A673 (cell line): ENCODE data around the gene SMARCC1. TPM values are rescaled to one million over a fixed set of nuclear protein-coding genes. Genes with fewer than 3 reads are reported as not detected.

Experiments used
- BruUV-seq: library from RNA; stranded (reverse); fragments of 400-500 nt; replicated peaks from 2 replicates; lab custom pipeline; 2021; lab: Mats Ljungman, UMichigan
- CTCF ChIA-PET: fragments of 300-600 bp; sonication (Branson Sonifier 250); formaldehyde crosslinking; loops from one replicate; lab custom pipeline; 2022; ENCODE audit warnings: antibody characterized with exemption; lab: Charles Lee
- POLR2A ChIA-PET: fragments of 300-600 bp; sonication (Branson Sonifier 250); formaldehyde crosslinking; loops from one replicate; lab custom pipeline; 2022; ENCODE audit warnings: antibody characterized with exemption; ENCODE audit not compliant: low non-redundant PET; lab: Charles Lee
- DNase-seq: peaks from one replicate; pipeline ENCODE4 v3.0.0-alpha.2; 2015; ENCODE audit warnings: low spot score
- H3K27ac ChIP-seq: fragments of 200-600 bp; sonication (generic); 2 replicates; pipeline ENCODE4 v1.5.1; 2016; ENCODE audit warnings: mixed run types, low read depth, mild to moderate bottlenecking, mixed read lengths, antibody characterized with exemption, low read length; ENCODE audit not compliant: poor library complexity, severe bottlenecking
- H3K27me3 ChIP-seq: fragments of 200-600 bp; sonication (generic); replicated peaks from 2 replicates; pipeline ENCODE4 v1.6.1; 2017; ENCODE audit warnings: mixed run types, low read depth, mild to moderate bottlenecking, mixed read lengths, antibody characterized with exemption, low read length; ENCODE audit not compliant: insufficient read depth, poor library complexity
- H3K36me3 ChIP-seq: fragments of 200-600 bp; sonication (generic); 2 replicates; pipeline ENCODE4 v1.6.1; 2016; ENCODE audit warnings: mixed run types, mild to moderate bottlenecking, mixed read lengths, antibody characterized with exemption, low read length; ENCODE audit not compliant: insufficient read depth, poor library complexity, severe bottlenecking
- H3K4me1 ChIP-seq: fragments of 200-600 bp; sonication (generic); 2 replicates; pipeline ENCODE4 v1.6.1; 2017; ENCODE audit warnings: mixed run types, mild to moderate bottlenecking, mixed read lengths, antibody characterized with exemption, low read length; ENCODE audit not compliant: insufficient read depth, poor library complexity, severe bottlenecking
- H3K4me3 ChIP-seq: fragments of 200-600 bp; sonication (generic); 2 replicates; pipeline ENCODE4 v1.5.1; 2016; ENCODE audit warnings: low read depth, mixed run types, mild to moderate bottlenecking, mixed read lengths, low read length; ENCODE audit not compliant: poor library complexity, severe bottlenecking
- H3K9me3 ChIP-seq: fragments of 200-600 bp; sonication (generic); 2 replicates; pipeline ENCODE4 v1.6.1; 2016; ENCODE audit warnings: mixed run types, low read depth, mild to moderate bottlenecking, mixed read lengths, antibody characterized with exemption, low read length; ENCODE audit not compliant: poor library complexity, severe bottlenecking
- EZH2 ChIP-seq: fragments of 200-600 bp; sonication (generic); IDR thresholded peaks from 2 replicates; pipeline ENCODE4 v1.6.1; 2017; ENCODE audit warnings: borderline replicate concordance, low read depth, mild to moderate bottlenecking, mixed read lengths, antibody characterized with exemption, low read length; ENCODE audit not compliant: poor library complexity, severe bottlenecking
- intact Hi-C: fragments of 100-400 bp; cut with micrococcal nuclease; formaldehyde crosslinking; loops from one replicate; pipeline ENCODE4 v1.10.0; 2022; ENCODE audit not compliant: unreplicated experiment
- total RNA-seq: library from RNA; stranded (reverse); gene quantifications from 2 replicates; pipeline ENCODE4 v1.2.3, GENCODE V29; 2021
- TF ChIP-seq, protein P1 (sequence below): fragments of 300-800, 200-600 bp; sonication (generic); conservative IDR thresholded peaks from 2 replicates; pipeline ENCODE4 v1.5.1; 2017; ENCODE audit warnings: low read depth, mild to moderate bottlenecking, antibody characterized with exemption, low read length, moderate library complexity, mixed read lengths

SMARCC1 gene
- total RNA-seq, 1 experiment from 2014 or later, result 126 TPM

- no TSS peak for BruUV-seq
- Histone ChIP-seq H3K9me3 (no peaks in the 10 kb centered on the region), H3K36me3 (peaks cover 33% of the 10 kb centered on the region), H3K4me3 (no peak overlapping the region), H3K4me1 (no peaks in the 10 kb centered on the region), H3K27ac (no peak overlapping the region), H3K27me3 (no peaks in the 10 kb centered on the region)
- no peak for DNase-seq
- TF ChIP-seq EZH2, result no peak
- TF ChIP-seq, protein P1, sequence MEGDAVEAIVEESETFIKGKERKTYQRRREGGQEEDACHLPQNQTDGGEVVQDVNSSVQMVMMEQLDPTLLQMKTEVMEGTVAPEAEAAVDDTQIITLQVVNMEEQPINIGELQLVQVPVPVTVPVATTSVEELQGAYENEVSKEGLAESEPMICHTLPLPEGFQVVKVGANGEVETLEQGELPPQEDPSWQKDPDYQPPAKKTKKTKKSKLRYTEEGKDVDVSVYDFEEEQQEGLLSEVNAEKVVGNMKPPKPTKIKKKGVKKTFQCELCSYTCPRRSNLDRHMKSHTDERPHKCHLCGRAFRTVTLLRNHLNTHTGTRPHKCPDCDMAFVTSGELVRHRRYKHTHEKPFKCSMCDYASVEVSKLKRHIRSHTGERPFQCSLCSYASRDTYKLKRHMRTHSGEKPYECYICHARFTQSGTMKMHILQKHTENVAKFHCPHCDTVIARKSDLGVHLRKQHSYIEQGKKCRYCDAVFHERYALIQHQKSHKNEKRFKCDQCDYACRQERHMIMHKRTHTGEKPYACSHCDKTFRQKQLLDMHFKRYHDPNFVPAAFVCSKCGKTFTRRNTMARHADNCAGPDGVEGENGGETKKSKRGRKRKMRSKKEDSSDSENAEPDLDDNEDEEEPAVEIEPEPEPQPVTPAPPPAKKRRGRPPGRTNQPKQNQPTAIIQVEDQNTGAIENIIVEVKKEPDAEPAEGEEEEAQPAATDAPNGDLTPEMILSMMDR, result no peak
- POLR2A ChIA-PET, result no interaction called here
- CTCF ChIA-PET, result no interaction called here
- intact Hi-C loops, result no loop called here
Observed at GRCh38 chr3:47714606-47715005, 67.1 kb downstream of the SMARCC1 start.

DNA sequence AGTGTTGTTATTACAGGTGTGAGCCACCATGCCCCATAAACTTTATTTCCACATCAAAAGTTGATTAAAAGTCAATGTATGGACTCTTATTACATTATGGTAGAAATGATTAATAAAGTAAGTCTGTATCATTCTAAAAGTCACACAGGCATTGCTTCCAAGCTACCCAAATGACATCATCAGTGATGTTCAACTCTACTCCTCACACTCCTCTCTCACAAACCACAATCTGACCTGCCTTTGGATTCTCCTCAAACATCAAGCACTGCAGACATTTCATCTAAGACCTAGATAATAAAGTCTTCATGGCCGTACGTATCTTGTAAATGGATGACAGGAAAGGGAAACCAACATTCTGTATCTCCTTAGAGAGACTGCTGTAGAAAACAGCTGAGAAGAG is 68.0 kb downstream of the SMARCC1 start:
- H3K36me3 ChIP-seq, result peaks cover 39% of the 10 kb centered on the region
- H3K27me3 ChIP-seq, result no peaks in the 10 kb centered on the region
- ChIA-PET POLR2A (no interaction called here), CTCF (no interaction called here)
- DNase-seq, result no peak
- H3K4me1 ChIP-seq, result no peaks in the 10 kb centered on the region
- H3K27ac ChIP-seq, result no peak overlapping the region
- TF ChIP-seq, protein P1, result no peak
- no peak for TF ChIP-seq EZH2
- H3K9me3 ChIP-seq, result no peaks in the 10 kb centered on the region
- H3K4me3 ChIP-seq, result no peak overlapping the region
- no TSS peak for BruUV-seq
- intact Hi-C loops, result no loop called here

DNA sequence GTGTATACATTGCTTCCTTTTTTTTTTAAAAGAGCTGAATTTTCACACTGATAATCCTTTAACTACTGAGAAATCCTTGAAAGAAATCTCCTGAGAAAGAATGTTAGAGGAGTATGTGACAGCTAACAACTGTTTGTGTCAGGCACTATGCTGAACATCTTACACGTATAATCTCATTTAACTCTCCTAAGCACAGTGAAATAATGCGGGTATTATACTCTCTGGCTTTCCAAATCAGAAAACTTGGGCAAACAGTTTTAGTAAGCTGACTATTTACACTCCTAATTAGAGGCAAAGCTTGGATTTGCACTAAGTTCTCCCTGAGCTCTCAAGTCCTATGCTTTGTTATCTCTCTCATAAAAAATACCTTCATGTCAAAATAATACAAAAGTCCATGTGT is 69.3 kb downstream of the SMARCC1 start:
- ChIA-PET POLR2A (no interaction called here), CTCF (no interaction called here)
- H3K27ac ChIP-seq, result no peak overlapping the region
- no peaks in the 10 kb centered on the region for H3K4me1 ChIP-seq
- no peaks in the 10 kb centered on the region for H3K9me3 ChIP-seq
- no peak for DNase-seq
- H3K36me3 ChIP-seq, result peaks cover 45% of the 10 kb centered on the region
- TF ChIP-seq, protein P1, result no peak
- TF ChIP-seq EZH2, result no peak
- no peak overlapping the region for H3K4me3 ChIP-seq
- intact Hi-C loops, result no loop called here
- no TSS peak for BruUV-seq
- H3K27me3 ChIP-seq, result no peaks in the 10 kb centered on the region
